Measurements from ENCODE around the gene NAPA.

The NAPA gene

DNA sequence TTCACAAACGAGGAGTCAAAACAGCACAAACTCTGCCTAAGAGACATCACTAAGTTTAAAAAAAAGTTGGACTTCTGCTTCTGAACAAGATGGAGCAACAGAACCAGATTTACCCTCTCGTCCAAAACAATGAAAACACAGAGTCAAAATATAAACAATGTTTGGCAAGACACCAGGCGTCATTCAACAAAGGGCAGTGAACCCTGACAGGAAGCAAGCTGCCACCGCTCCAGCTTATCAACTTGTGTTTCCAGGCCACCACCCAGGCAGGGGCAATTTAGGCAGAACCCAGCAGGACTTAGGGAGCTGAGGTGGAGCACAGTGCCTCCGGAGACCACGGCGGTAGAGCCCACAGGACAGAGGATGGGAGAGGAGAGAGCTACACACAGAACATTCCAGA lies 8.6 kb upstream of the NAPA start:
- H3K36me3 ChIP-seq (ENCODE audit: control insufficient read depth, insufficient read depth, low read length) = no peaks in the 10 kb centered on the region
- peaks cover 9% of the 10 kb centered on the region for H3K4me1 ChIP-seq (ENCODE audit: control insufficient read depth, insufficient read depth, low read length, poor library complexity, severe bottlenecking)
- 72 to 80% methylated on average over 6 to 7 of the region's 7 CpGs for WGBS, 2 experiments (ENCODE audit: insufficient coverage in 2 of 2)
- peak overlapping the region; percentile 49 for H3K27ac ChIP-seq (ENCODE audit: low read depth, low read length, severe bottlenecking)
- no peaks in the 10 kb centered on the region for H3K9me3 ChIP-seq (ENCODE audit: control insufficient read depth, low read length)
- no peak overlapping the region for H3K4me3 ChIP-seq (ENCODE audit: extremely low read depth, insufficient read depth, low read length, poor library complexity, severe bottlenecking)

- WGBS, 2 experiments (ENCODE audit: insufficient coverage in 2 of 2) = 89 to 92% methylated on average over 16 to 18 of the region's 20 CpGs
- H3K27ac ChIP-seq (ENCODE audit: low read depth, low read length, severe bottlenecking) = no peak overlapping the region
- no peak overlapping the region for H3K4me3 ChIP-seq (ENCODE audit: extremely low read depth, insufficient read depth, low read length, poor library complexity, severe bottlenecking)
- no peaks in the 10 kb centered on the region for H3K36me3 ChIP-seq (ENCODE audit: control insufficient read depth, insufficient read depth, low read length)
- H3K4me1 ChIP-seq (ENCODE audit: control insufficient read depth, insufficient read depth, low read length, poor library complexity, severe bottlenecking) = peaks cover 9% of the 10 kb centered on the region
- H3K9me3 ChIP-seq (ENCODE audit: control insufficient read depth, low read length) = no peaks in the 10 kb centered on the region
These were observed 6.8 kb upstream of the NAPA start for GRCh38 chr19:47521473-47522180.

- H3K4me1 ChIP-seq (ENCODE audit: control insufficient read depth, insufficient read depth, low read length, poor library complexity, severe bottlenecking) = peaks cover 9% of the 10 kb centered on the region
- no peaks in the 10 kb centered on the region for H3K9me3 ChIP-seq (ENCODE audit: control insufficient read depth, low read length)
- no peaks in the 10 kb centered on the region for H3K36me3 ChIP-seq (ENCODE audit: control insufficient read depth, insufficient read depth, low read length)
- no peak overlapping the region for H3K4me3 ChIP-seq (ENCODE audit: extremely low read depth, insufficient read depth, low read length, poor library complexity, severe bottlenecking)
- WGBS, 2 experiments (ENCODE audit: insufficient coverage in 2 of 2) = 89 to 93% methylated on average over 6 of the region's 6 CpGs
- no peak overlapping the region for H3K27ac ChIP-seq (ENCODE audit: low read depth, low read length, severe bottlenecking)
These were observed 6.0 kb upstream of the NAPA start for GRCh38 chr19:47520839-47521238.

DNA sequence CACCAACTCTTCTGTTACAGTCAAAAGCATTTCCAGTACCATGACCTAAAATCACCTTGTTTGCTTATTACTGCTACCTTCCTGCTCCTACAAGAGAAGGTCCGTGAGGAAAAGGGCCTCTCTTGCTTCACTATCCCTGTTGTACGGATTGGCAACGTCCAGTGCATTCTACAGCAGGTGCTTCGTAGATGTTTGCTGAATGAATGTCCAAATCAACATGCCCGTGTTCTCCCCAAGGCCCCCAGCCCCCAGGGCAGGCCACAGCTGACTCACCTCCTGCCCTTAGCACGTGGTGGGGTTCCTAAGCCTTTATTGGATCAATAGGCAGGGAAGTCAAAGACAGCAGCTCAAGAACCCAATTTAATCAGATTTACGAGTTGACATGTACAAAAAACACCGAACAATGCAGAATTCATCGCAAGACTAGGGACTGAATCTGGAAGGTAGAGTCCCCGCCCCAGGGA lies 5.5 kb upstream of the NAPA start:
- no peaks in the 10 kb centered on the region for H3K36me3 ChIP-seq (ENCODE audit: control insufficient read depth, insufficient read depth, low read length)
- WGBS, 2 experiments (ENCODE audit: insufficient coverage in 2 of 2) = 80 to 87% methylated on average over 9 to 10 of the region's 10 CpGs

GRCh38 chr19:47518854-47519253 lies 4.0 kb upstream of the NAPA start:
- H3K36me3 ChIP-seq (ENCODE audit: control insufficient read depth, insufficient read depth, low read length) = no peaks in the 10 kb centered on the region
- H3K4me3 ChIP-seq (ENCODE audit: extremely low read depth, insufficient read depth, low read length, poor library complexity, severe bottlenecking) = no peak overlapping the region
- no peak overlapping the region for H3K27ac ChIP-seq (ENCODE audit: low read depth, low read length, severe bottlenecking)
- WGBS, 2 experiments (ENCODE audit: insufficient coverage in 2 of 2) = 87 to 88% methylated on average over 3 to 8 of the region's 9 CpGs
- H3K9me3 ChIP-seq (ENCODE audit: control insufficient read depth, low read length) = no peaks in the 10 kb centered on the region
- peaks cover 8% of the 10 kb centered on the region for H3K4me1 ChIP-seq (ENCODE audit: control insufficient read depth, insufficient read depth, low read length, poor library complexity, severe bottlenecking)

More for the DNA sequence above, 5.5 kb upstream of the NAPA start:
- H3K9me3 ChIP-seq (ENCODE audit: control insufficient read depth, low read length) = no peaks in the 10 kb centered on the region
- H3K4me3 ChIP-seq (ENCODE audit: extremely low read depth, insufficient read depth, low read length, poor library complexity, severe bottlenecking) = no peak overlapping the region
- no peak overlapping the region for H3K27ac ChIP-seq (ENCODE audit: low read depth, low read length, severe bottlenecking)
- peaks cover 9% of the 10 kb centered on the region for H3K4me1 ChIP-seq (ENCODE audit: control insufficient read depth, insufficient read depth, low read length, poor library complexity, severe bottlenecking)

DNA sequence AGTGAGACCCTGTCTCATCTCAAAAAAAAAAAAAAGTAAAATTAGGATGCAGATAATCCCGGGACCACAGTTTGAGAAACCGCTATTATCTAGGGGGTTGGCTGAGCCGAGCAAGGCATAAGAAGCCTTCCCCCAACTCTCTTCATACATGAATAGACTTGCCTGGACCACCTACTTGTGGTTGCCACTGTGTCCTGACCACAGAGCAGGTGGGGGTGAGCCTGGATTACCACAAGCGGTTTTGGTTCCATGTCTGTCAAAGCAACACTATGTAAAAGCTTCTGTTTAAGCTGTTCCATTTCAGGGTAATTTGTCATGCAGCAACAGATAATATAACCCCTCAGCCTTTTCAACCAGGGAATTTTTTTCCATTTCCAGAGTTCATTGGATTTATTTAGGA lies 3.3 kb upstream of the NAPA start:
- Histone ChIP-seq H3K27ac (ENCODE audit: low read depth, low read length, severe bottlenecking) (no peak overlapping the region), H3K9me3 (ENCODE audit: control insufficient read depth, low read length) (no peaks in the 10 kb centered on the region), H3K4me1 (ENCODE audit: control insufficient read depth, insufficient read depth, low read length, poor library complexity, severe bottlenecking) (peaks cover 9% of the 10 kb centered on the region), H3K4me3 (ENCODE audit: extremely low read depth, insufficient read depth, low read length, poor library complexity, severe bottlenecking) (no peak overlapping the region), H3K36me3 (ENCODE audit: control insufficient read depth, insufficient read depth, low read length) (no peaks in the 10 kb centered on the region)
- 100% methylated on average over 1 to 3 of the region's 4 CpGs for WGBS, 2 experiments (ENCODE audit: insufficient coverage in 2 of 2)

GRCh38 chr19:47514151-47514868 lies 553 bp downstream of the NAPA start:
- H3K36me3 ChIP-seq (ENCODE audit: control insufficient read depth, insufficient read depth, low read length) = peaks cover 10% of the 10 kb centered on the region
- peaks cover 16% of the 10 kb centered on the region for H3K4me1 ChIP-seq (ENCODE audit: control insufficient read depth, insufficient read depth, low read length, poor library complexity, severe bottlenecking)
- H3K9me3 ChIP-seq (ENCODE audit: control insufficient read depth, low read length) = no peaks in the 10 kb centered on the region
- H3K27ac ChIP-seq (ENCODE audit: low read depth, low read length, severe bottlenecking) = peak overlapping the region; percentile 93
- H3K4me3 ChIP-seq (ENCODE audit: extremely low read depth, insufficient read depth, low read length, poor library complexity, severe bottlenecking) = peak overlapping the region; percentile 98
- 8 to 10% methylated on average over 34 to 36 of the region's 40 CpGs for WGBS, 2 experiments (ENCODE audit: insufficient coverage in 2 of 2)

GRCh38 chr19:47512948-47513319 lies 1.9 kb downstream of the NAPA start:
- Histone ChIP-seq H3K4me1 (ENCODE audit: control insufficient read depth, insufficient read depth, low read length, poor library complexity, severe bottlenecking) (peaks cover 19% of the 10 kb centered on the region), H3K4me3 (ENCODE audit: extremely low read depth, insufficient read depth, low read length, poor library complexity, severe bottlenecking) (peak overlapping the region; percentile 98)

DNA sequence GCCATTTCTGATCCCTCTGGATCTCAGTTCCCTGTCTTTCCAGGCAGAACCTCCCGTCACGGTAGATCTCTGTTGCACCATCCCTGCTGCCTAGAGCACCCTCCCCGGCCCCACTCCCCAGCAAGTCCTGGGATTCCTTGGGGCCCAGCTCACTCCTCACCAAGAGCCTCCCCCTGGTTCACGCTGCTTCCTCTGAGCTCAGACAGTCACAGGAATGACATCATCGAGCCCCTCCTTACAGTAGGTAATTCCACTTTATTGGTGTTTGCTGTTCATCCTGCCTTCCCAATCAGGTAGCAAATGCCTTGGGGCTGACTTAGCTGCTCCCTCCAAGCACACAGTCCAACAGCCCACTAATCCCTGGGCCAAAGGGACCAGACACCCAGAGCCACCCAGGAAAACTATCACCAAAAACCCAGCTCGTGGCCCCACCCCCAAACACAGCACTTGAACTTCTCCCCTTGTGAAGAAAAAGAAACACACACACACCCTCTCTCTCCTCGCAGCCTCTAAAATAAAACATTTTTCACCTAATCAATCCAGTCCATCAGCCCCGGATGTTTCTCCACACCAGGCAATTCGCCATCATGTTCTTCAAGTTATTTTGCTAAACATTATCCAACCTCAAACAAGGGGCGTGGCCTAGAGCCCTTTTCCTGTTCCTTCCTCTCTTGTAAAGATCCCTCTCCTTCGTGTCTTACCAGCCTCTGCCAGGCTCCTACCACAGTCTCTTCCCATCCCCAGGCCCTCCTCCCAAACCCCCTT lies 2.5 kb downstream of the NAPA start:
- H3K4me3 ChIP-seq (ENCODE audit: extremely low read depth, insufficient read depth, low read length, poor library complexity, severe bottlenecking) = peak overlapping the region; percentile 98
- WGBS, 2 experiments (ENCODE audit: insufficient coverage in 2 of 2) = 85 to 92% methylated on average over 10 to 11 of the region's 11 CpGs
- peaks cover 19% of the 10 kb centered on the region for H3K4me1 ChIP-seq (ENCODE audit: control insufficient read depth, insufficient read depth, low read length, poor library complexity, severe bottlenecking)

More at GRCh38 chr19:47512948-47513319, 1.9 kb downstream of the NAPA start:
- WGBS, 2 experiments (ENCODE audit: insufficient coverage in 2 of 2) = 81 to 86% methylated on average over 7 to 8 of the region's 8 CpGs
- Histone ChIP-seq H3K27ac (ENCODE audit: low read depth, low read length, severe bottlenecking) (no peak overlapping the region), H3K36me3 (ENCODE audit: control insufficient read depth, insufficient read depth, low read length) (peaks cover 10% of the 10 kb centered on the region), H3K9me3 (ENCODE audit: control insufficient read depth, low read length) (no peaks in the 10 kb centered on the region)

GRCh38 chr19:47511681-47512080 lies 3.2 kb downstream of the NAPA start:
- H3K4me3 ChIP-seq (ENCODE audit: extremely low read depth, insufficient read depth, low read length, poor library complexity, severe bottlenecking) = no peak overlapping the region
- peaks cover 10% of the 10 kb centered on the region for H3K36me3 ChIP-seq (ENCODE audit: control insufficient read depth, insufficient read depth, low read length)
- H3K4me1 ChIP-seq (ENCODE audit: control insufficient read depth, insufficient read depth, low read length, poor library complexity, severe bottlenecking) = peaks cover 19% of the 10 kb centered on the region
- no peak overlapping the region for H3K27ac ChIP-seq (ENCODE audit: low read depth, low read length, severe bottlenecking)
- WGBS, 2 experiments (ENCODE audit: insufficient coverage in 2 of 2) = 88 to 94% methylated on average over 7 of the region's 7 CpGs
- H3K9me3 ChIP-seq (ENCODE audit: control insufficient read depth, low read length) = no peaks in the 10 kb centered on the region

More for the DNA sequence above, 2.5 kb downstream of the NAPA start:
- H3K27ac ChIP-seq (ENCODE audit: low read depth, low read length, severe bottlenecking) = no peak overlapping the region
- peaks cover 10% of the 10 kb centered on the region for H3K36me3 ChIP-seq (ENCODE audit: control insufficient read depth, insufficient read depth, low read length)
- no peaks in the 10 kb centered on the region for H3K9me3 ChIP-seq (ENCODE audit: control insufficient read depth, low read length)
